ENCODE results near the gene LBHD1.
"Not testable (repeated sequence)": the region's sequence is repeated elsewhere in the genome, so short reads cannot be mapped to it uniquely, and the experiment has no call there.

Gene LBHD1

DNA sequence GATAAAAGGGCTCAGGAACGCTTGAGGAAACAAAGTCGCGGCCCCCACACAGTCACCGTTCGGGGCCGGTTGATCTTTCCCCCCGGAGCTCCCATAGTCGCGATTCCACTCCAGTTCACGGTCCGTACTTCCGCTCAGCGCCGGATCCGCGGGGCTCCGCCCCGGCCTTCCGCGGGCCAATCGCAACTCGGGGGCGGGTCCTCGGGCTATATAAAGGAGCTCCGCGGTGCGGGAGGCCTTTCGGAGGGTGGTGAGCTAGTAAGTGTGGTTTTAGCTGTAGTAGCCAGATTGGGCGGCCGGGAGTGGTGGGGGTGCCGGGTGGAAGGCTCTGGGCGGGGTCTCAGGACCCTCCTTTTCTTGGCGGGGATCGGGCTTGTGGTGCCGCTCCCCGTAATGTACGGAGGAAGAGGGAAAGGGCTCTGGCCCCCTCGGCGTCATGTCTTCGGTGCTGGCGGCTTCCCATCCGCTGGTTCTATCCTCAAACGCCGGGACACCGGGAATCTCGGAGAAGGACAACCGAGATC is 6.9 kb downstream of the LBHD1 start, which contains the start of the genes C11orf98 and CSKMT:
TSS of gene C11orf98 (minus strand) at position 136 of the 524 bp plus-strand sequence. CDS start at position 95, 41 bp downstream.
TSS of gene CSKMT (plus strand) at position 238 of the 524 bp plus-strand sequence. CDS start 568 bp downstream, outside the sequence.
- no peak for TF ChIP-seq CTCF (IDR thresholded peaks at IDR 0.05; ENCODE audit: low read depth, low read length)
- peak; percentile 95 for DNase-seq (ENCODE audit: low read depth, low spot score)
- in situ Hi-C loops (cut with HindIII; ENCODE audit: low sequenced_read_pairs) = no loop called here
- peak within 1 kb of the TSS; percentile 95 for H3K4me3 ChIP-seq (ENCODE audit: low read depth, low read length)

- peak overlapping the region; percentile 95 for H3K4me3 ChIP-seq (ENCODE audit: low read depth, low read length)
- no peak for DNase-seq (ENCODE audit: low read depth, low spot score)
- TF ChIP-seq CTCF (IDR thresholded peaks at IDR 0.05; ENCODE audit: low read depth, low read length) = no peak
- in situ Hi-C loops (cut with HindIII; ENCODE audit: low sequenced_read_pairs) = no loop called here
Measured at GRCh38 chr11:62664405-62665074, 7.5 kb downstream of the LBHD1 start.

DNA sequence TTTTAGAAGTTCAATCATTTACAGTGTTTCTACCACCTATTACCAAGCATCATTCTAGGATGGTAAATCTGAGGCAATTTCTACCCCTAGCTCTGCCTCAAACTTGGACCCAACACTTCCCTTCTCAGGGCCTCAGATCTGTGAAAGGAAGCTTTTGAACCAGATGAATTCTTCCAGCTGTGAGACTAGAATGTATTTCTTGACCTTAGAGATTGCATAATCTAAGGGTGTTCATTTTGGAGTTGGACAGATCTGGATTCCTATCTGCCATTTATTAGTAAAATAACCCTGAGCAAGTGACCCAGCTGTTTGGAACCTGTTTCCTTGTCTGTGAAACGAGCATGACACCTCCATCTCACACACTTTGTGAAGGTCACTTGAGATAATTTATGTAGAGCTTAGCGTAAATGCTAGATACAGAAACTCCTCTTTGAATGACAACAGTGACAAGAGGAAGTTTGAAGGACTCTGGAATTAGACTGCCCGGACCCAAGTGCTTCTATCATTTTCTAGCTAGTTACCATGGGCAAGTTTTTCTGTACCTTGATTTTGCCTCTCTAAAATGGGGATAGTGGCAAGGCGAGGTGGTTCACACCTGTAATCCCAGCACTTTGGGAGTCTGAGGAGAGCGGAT is 15.2 kb downstream of the LBHD1 start:
- no peak for TF ChIP-seq CTCF (IDR thresholded peaks at IDR 0.05; ENCODE audit: low read depth, low read length)
- no peak for DNase-seq (ENCODE audit: low read depth, low spot score)
- no peak overlapping the region for H3K4me3 ChIP-seq (ENCODE audit: low read depth, low read length)
- in situ Hi-C loops (cut with HindIII; ENCODE audit: low sequenced_read_pairs) = no loop called here

DNA sequence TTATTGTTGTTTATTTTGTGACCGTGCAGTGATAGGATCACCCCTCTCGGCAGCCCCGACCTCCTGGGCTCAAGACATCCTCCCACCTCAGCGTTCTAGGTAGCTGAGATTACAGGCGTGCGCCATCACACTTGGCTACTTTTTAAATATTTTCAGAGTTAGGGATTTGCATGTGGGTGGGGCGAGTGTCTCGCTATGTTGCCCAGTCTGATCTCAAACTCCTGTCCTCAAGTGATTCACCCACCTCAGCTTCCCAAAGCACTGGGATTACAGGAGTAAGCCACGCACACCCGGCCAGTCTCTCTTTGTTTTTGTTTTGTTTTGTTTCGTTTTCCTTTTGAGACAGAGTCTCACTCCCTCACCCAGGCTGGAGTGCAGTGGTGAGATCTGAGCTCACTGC is 17.8 kb downstream of the LBHD1 start:
- no peak for TF ChIP-seq CTCF (IDR thresholded peaks at IDR 0.05; ENCODE audit: low read depth, low read length)
- in situ Hi-C loops (cut with HindIII; ENCODE audit: low sequenced_read_pairs) = no loop called here
- no peak for DNase-seq (ENCODE audit: low read depth, low spot score)
- no peak overlapping the region for H3K4me3 ChIP-seq (ENCODE audit: low read depth, low read length)

DNA sequence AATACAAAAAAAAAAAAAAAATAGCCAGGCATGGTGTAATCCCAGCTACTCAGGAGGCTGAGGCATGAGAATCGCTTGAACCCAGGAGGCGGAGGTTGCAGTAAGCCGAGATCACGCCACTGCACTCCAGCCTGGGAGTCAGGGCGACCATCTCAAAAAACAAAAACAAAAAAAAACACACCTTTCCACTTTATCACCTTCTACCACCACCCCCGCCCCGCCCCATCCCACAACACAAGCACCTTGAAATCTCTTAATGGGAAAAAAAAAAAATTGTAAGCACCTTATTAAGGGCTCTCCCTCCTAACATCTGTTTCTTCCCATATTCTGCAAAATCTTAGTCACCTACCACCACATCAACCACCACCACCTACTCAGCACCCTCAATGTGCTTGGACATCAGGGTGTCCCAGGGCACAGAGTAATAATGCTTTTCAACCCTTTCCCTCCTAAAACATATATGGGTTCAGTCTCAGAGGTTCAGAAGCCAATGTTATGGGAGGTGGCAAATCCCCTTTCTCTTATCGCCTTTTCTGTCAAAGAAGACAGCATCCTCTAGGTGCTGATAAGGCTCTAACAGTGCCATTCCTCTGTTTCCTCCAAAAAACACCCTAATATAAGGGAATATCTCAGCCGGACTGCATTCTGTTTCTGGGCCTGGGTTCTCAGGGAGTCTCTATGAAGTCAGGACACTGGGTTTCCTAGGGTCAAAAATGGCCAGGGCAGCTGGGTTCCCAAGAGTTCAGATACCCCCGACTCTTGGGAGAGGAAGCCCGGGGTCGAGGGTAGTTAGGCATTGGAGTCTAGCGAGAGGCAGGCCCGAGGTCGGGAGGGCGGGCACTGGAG is 19.7 kb downstream of the LBHD1 start:
- no peak for TF ChIP-seq CTCF (IDR thresholded peaks at IDR 0.05; ENCODE audit: low read depth, low read length)
- peak overlapping the region; percentile 80 for H3K4me3 ChIP-seq (ENCODE audit: low read depth, low read length)
- in situ Hi-C loops (cut with HindIII; ENCODE audit: low sequenced_read_pairs) = no loop called here
- DNase-seq (ENCODE audit: low read depth, low spot score) = no peak

DNA sequence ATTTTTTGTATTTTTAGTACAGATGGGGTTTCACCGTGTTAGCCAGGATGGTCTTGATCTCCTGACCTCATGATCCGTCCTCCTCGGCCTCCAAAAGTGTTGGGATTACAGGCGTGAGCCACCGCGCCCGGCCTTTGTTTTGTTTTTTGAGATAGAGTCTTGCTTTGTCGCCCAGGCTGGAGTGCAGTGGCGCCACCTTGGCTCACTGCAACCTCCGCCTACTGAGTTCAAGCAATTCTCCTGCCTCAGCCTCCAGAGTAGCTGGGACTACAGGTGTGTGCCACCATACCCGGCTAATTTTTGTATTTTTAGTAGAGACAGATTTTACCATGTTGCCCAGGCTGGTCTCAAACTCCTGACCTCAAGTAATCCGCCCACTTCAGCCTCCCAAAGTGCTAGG is 21.8 kb downstream of the LBHD1 start:
- in situ Hi-C loops (cut with HindIII; ENCODE audit: low sequenced_read_pairs); H3K4me3 ChIP-seq (ENCODE audit: low read depth, low read length); DNase-seq (ENCODE audit: low read depth, low spot score): not testable (repeated sequence)

All from astrocyte of the spinal cord (primary cell).